Astrocyte of the cerebellum (primary cell): ENCODE results near the gene PLA2G4A.

Experiments
- DNase-seq: peaks from one replicate; pipeline ENCODE4 v3.0.0-alpha.2; 2011; ENCODE audit warnings: low read depth
- H3K4me3 ChIP-seq: 2 replicates; pipeline ENCODE4 v1.5.1; 2011; ENCODE audit warnings: mild to moderate bottlenecking, low read depth, low read length, moderate library complexity
- CTCF ChIP-seq: IDR thresholded peaks from 2 replicates; pipeline ENCODE4 v1.5.1; 2012; ENCODE audit warnings: low read length, low read depth, moderate library complexity, mild to moderate bottlenecking; ENCODE audit errors: missing control alignments
- in situ Hi-C: cut with HindIII; loops from 2 replicates; pipeline ENCODE4 v1.10.0; 2017; ENCODE audit warnings: low sequenced_read_pairs

The PLA2G4A gene

GRCh38 chr1:186980400-186980799 lies 151.7 kb downstream of the PLA2G4A start:
- in situ Hi-C loops, result loop anchor here (25.0 kb wide), 1 partner anchor 493 kb away; no protein-coding TSS in a partner anchor
- TF ChIP-seq CTCF, result no peak
- no peak overlapping the region for H3K4me3 ChIP-seq
- DNase-seq, result no peak

DNA sequence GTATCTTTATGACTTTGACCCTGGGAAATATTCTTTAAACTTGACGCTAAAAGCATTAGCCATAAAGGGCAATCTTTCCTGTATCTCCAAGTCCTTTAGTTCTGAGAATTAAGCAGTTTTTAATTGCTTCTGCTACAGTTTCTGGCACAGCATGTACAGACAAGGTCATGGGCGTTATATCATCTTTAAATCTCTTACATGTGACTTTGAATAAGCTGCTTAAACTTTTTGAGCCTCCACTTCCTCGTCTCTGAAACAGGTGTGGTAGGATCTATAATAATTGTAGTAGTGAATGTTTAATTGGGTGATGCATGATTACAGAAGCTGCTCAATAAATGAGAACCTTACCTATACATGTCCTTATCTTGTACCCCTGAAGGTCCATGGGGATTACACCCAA lies 153.4 kb downstream of the PLA2G4A start:
- TF ChIP-seq CTCF, result no peak
- no peak overlapping the region for H3K4me3 ChIP-seq
- DNase-seq, result no peak
- in situ Hi-C loops, result loop anchor here (25.0 kb wide), 1 partner anchor 495 kb away; no protein-coding TSS in a partner anchor

- no peak for DNase-seq
- in situ Hi-C loops, result loop anchor here (25.0 kb wide), 1 partner anchor 496 kb away; no protein-coding TSS in a partner anchor
- H3K4me3 ChIP-seq, result no peak overlapping the region
- TF ChIP-seq CTCF, result no peak
Measured at GRCh38 chr1:186983327-186983726, 154.6 kb downstream of the PLA2G4A start.

DNA sequence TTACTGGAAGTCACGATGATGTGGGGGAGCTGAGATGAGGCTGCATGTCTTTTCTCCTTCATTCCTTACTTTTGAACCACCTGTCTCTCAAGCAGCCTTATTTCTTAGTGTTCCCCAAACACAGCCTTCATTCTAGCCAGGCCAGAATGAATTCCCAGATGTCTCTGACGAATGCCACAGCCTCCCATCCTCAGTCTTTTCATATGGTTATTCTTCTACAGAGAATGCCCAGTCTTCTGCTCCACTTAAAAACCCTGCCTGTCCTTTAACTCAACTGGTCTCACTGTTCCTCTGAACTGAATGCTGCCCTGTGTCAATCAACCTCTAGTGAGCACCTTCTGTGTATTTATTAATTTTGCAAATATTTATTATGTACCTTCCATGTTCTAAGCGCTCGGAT lies 156.2 kb downstream of the PLA2G4A start:
- no peak for DNase-seq
- in situ Hi-C loops, result loop anchor here (5.0 to 25.0 kb wide), 2 partner anchors 378 to 498 kb away; no protein-coding TSS in a partner anchor
- no peak overlapping the region for H3K4me3 ChIP-seq
- no peak for TF ChIP-seq CTCF

- in situ Hi-C loops, result loop anchor here (5.0 to 25.0 kb wide), 2 partner anchors 379 to 499 kb away; no protein-coding TSS in a partner anchor
Measured at GRCh38 chr1:186985889-186986491, 157.2 kb downstream of the PLA2G4A start.

DNA sequence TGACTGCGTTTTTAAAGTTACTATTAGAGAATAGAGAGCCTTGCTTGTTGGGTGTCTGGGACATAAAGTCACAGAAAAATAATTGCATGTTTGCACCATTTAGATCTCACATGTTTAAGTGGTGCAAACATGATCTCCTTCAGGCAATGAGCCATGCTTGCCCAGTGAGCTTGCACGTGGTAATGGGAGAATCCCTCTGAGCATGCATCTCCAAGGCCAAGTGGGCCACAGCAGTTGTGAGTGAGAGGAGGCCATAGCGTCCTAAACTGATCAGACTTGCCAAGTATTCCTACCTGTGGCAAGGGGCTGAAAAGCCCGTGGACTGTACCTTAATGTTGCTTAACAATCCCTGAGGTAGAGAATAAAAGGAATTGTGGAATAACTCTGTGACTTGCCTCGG lies 158.3 kb downstream of the PLA2G4A start:
- H3K4me3 ChIP-seq, result no peak overlapping the region
- in situ Hi-C loops, result loop anchor here (5.0 to 25.0 kb wide), 2 partner anchors 380 to 500 kb away; no protein-coding TSS in a partner anchor
- DNase-seq, result no peak
- TF ChIP-seq CTCF, result no peak

More at GRCh38 chr1:186985889-186986491, 157.2 kb downstream of the PLA2G4A start:
- peak; percentile 53 for DNase-seq
- TF ChIP-seq CTCF, result peak; percentile 59
- no peak overlapping the region for H3K4me3 ChIP-seq
